COR-L47 (cell line): ENCODE results near the gene CYP27A1.

Experiments
- DNase-seq: peaks from one replicate; lab custom pipeline; 2025; lab: John Stamatoyannopoulos, UW

The CYP27A1 gene

GRCh38 chr2:218858671-218859555 is 77.0 kb downstream of the CYP27A1 start:
- no peak for DNase-seq

DNA sequence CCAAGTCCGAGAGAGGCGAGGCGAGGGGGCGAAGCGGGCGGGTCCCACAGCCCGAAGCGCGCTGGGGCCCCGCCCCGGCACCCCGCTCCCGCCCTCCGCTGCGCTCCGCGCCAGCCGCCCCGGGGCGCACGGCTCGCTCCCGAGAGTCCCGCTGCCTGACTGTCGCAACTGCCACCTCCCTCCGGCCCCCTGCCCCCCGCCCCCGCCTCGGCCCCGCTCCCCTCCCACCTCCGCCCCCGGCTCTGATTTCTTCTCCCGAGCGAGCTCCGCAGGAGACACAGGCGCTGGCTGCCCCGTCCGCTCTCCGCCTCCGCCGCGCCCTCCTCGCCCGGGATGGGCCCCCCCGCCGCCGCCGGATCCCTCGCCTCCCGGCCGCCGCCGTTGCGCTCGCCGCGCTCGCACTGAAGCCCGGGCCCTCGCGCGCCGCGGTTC is 77.6 kb downstream of the CYP27A1 start, which contains the start of gene WNT6:
TSS of gene WNT6 (plus strand) at position 250 of the 432 bp plus-strand sequence. CDS start 233 bp downstream, outside the sequence.
- no peak for DNase-seq

- no peak for DNase-seq
Measured at GRCh38 chr2:218859988-218860831, 78.3 kb downstream of the CYP27A1 start.

- DNase-seq, result peak; percentile 85
Measured at GRCh38 chr2:218860950-218861381, 79.0 kb downstream of the CYP27A1 start.

DNA sequence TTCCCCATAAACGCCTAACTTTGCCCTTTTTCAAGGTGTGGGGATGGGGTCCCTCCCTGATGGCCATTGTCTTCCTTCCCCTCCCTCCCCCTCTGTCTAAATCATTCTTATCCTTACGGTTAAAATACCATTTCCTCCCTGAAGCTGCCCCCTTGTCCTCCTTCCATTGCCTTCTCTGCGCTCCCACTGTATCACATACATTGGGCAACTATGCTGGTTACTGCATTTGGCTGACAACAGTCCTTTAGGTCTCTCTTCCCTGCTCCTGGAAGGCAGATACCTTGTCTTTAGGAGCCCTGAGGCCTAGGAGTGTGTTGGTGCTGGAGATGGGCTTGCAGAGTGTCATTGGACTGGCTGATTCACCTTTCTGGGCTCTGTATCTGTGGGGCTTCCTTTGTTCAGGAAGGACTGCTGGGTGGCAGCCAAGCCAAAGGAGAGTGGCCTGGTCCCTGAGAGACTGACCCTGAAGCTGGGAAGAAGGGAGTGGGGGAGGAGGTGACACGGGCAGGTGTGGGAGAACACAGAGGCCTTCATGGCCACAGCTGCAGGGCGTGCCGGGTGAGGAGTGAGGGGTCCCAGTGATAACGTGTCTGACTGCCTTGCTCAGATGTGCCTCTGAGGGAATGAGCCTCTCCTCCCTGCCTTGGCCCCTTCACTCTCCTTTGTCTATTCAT is 79.8 kb downstream of the CYP27A1 start:
- DNase-seq, result no peak

- DNase-seq, result no peak
Measured at GRCh38 chr2:218863021-218863520, 81.1 kb downstream of the CYP27A1 start.
